ENCODE data around the gene HAX1. TPM values are rescaled to one million over a fixed set of nuclear protein-coding genes. Genes with fewer than 3 reads are reported as not detected.

Gene HAX1
- total and polyA plus RNA-seq, 4 donors, result 37.5 to 91.2 (median 59.3) TPM

GRCh38 chr1:154222918-154223317, 49.5 kb upstream of the HAX1 start:
- peaks cover 4 to 28% (median 24%) of the 10 kb centered on the region in 4 donors for H3K4me1 ChIP-seq (ENCODE audit: control insufficient read depth in 4 of 4, insufficient read depth in 4 of 4, low read length in 3 of 4)
- TF ChIP-seq ZBTB33 (IDR thresholded peaks at IDR 0.05) (no peak), JUND (IDR thresholded peaks at IDR 0.05) (no peak), SP1 (IDR thresholded peaks at IDR 0.05) (no peak), HNF4A (conservative IDR thresholded peaks at IDR 0.05) (no peak), CTCF (IDR thresholded peaks at IDR 0.05; ENCODE audit: low read depth, low read length, missing input control) (no peak), NR2F2 (IDR thresholded peaks at IDR 0.05) (no peak), RXRA (IDR thresholded peaks at IDR 0.05) (no peak)
- H3K4me3 ChIP-seq (ENCODE audit: low read depth in 1 of 3, low read length in 3 of 3), result no peak overlapping the region
- H3K36me3 ChIP-seq (ENCODE audit: control insufficient read depth in 4 of 4, insufficient read depth in 3 of 4, low read depth in 1 of 4, low read length in 3 of 4), result peaks cover 0 to 15% (median 11%) of the 10 kb centered on the region in 4 donors
- H3K27ac ChIP-seq (ENCODE audit: low read depth in 1 of 2, low read length in 2 of 2), result no peak overlapping the region
- no peaks in the 10 kb centered on the region for H3K9me3 ChIP-seq (ENCODE audit: control insufficient read depth in 4 of 4, low read length in 3 of 4)
- H3K27me3 ChIP-seq (ENCODE audit: control insufficient read depth in 4 of 4, insufficient read depth in 4 of 4, low read length in 3 of 4), result no peaks in the 10 kb centered on the region
- 89% methylated on average over 1 of the region's 1 CpG for WGBS
- no peak overlapping the region for H3K9ac ChIP-seq (ENCODE audit: low read depth in 1 of 2, low read length in 2 of 2)
- DNase-seq (ENCODE audit: low spot score), result no peak

- Histone ChIP-seq H3K4me3 (ENCODE audit: low read depth in 1 of 3, low read length in 3 of 3) (no peak overlapping the region), H3K9me3 (ENCODE audit: control insufficient read depth in 4 of 4, low read length in 3 of 4) (no peaks in the 10 kb centered on the region), H3K36me3 (ENCODE audit: control insufficient read depth in 4 of 4, insufficient read depth in 3 of 4, low read depth in 1 of 4, low read length in 3 of 4) (peaks cover 1 to 19% (median 14%) of the 10 kb centered on the region in 4 donors), H3K4me1 (ENCODE audit: control insufficient read depth in 4 of 4, insufficient read depth in 4 of 4, low read length in 3 of 4) (peaks cover 4 to 23% (median 18%) of the 10 kb centered on the region in 4 donors), H3K27me3 (ENCODE audit: control insufficient read depth in 4 of 4, insufficient read depth in 4 of 4, low read length in 3 of 4) (no peaks in the 10 kb centered on the region), H3K27ac (ENCODE audit: low read depth in 1 of 2, low read length in 2 of 2) (no peak overlapping the region), H3K9ac (ENCODE audit: low read depth in 1 of 2, low read length in 2 of 2) (no peak overlapping the region)
- DNase-seq (ENCODE audit: low spot score), result no peak
- WGBS, result 84% methylated on average over 2 of the region's 2 CpGs
- TF ChIP-seq MAX (IDR thresholded peaks at IDR 0.05) (no peak), NR2F2 (IDR thresholded peaks at IDR 0.05) (no peak), TAF1 (conservative IDR thresholded peaks at IDR 0.05) (no peak), FOXA1 (IDR thresholded peaks at IDR 0.05) (no peak)
Observed at GRCh38 chr1:154223621-154224020, 48.8 kb upstream of the HAX1 start.

- DNase-seq (ENCODE audit: low spot score), result no peak
- no peak overlapping the region for H3K27ac ChIP-seq (ENCODE audit: low read depth in 1 of 2, low read length in 2 of 2)
- peaks cover 1 to 13% (median 9%) of the 10 kb centered on the region in 4 donors for H3K4me1 ChIP-seq (ENCODE audit: control insufficient read depth in 4 of 4, insufficient read depth in 4 of 4, low read length in 3 of 4)
- no peaks in the 10 kb centered on the region for H3K9me3 ChIP-seq (ENCODE audit: control insufficient read depth in 4 of 4, low read length in 3 of 4)
- no peak overlapping the region for H3K4me3 ChIP-seq (ENCODE audit: low read depth in 1 of 3, low read length in 3 of 3)
- no peaks in the 10 kb centered on the region for H3K27me3 ChIP-seq (ENCODE audit: control insufficient read depth in 4 of 4, insufficient read depth in 4 of 4, low read length in 3 of 4)
- peaks cover 11 to 34% (median 28%) of the 10 kb centered on the region in 4 donors for H3K36me3 ChIP-seq (ENCODE audit: control insufficient read depth in 4 of 4, insufficient read depth in 3 of 4, low read depth in 1 of 4, low read length in 3 of 4)
- WGBS, result over 99% methylated on average over 2 of the region's 2 CpGs
- H3K9ac ChIP-seq (ENCODE audit: low read depth in 1 of 2, low read length in 2 of 2), result no peak overlapping the region
- TF ChIP-seq NR2F2 (IDR thresholded peaks at IDR 0.05) (no peak), HNF4A (conservative IDR thresholded peaks at IDR 0.05) (no peak), CTCF (IDR thresholded peaks at IDR 0.05; ENCODE audit: low read depth, low read length, missing input control) (no peak), RAD21 (IDR thresholded peaks at IDR 0.05) (no peak), EGR1 (IDR thresholded peaks at IDR 0.05; ENCODE audit: low read depth in 2 of 2) (no peak), ZBTB33 (IDR thresholded peaks at IDR 0.05) (no peak), REST (IDR thresholded peaks at IDR 0.05) (no peak), MAX (IDR thresholded peaks at IDR 0.05) (no peak), GABPA (IDR thresholded peaks at IDR 0.05 in 1 of 2, conservative IDR thresholded peaks at IDR 0.05 in 1 of 2) (no peak), FOXA2 (IDR thresholded peaks at IDR 0.05) (no peak)
Observed at GRCh38 chr1:154225370-154225769, 47.1 kb upstream of the HAX1 start.

Data from liver (tissue), 9 donors.